Esophagus squamous epithelium (tissue), 5 donors: ENCODE results near the gene TAF1L. TPM values are rescaled to one million over a fixed set of nuclear protein-coding genes. Genes with fewer than 3 reads are reported as not detected.
"Not testable (repeated sequence)": the region's sequence is repeated elsewhere in the genome, so short reads cannot be mapped to it uniquely, and the experiment has no call there.

ENCODE experiments used
- DNase-seq: peaks from one replicate; lab custom pipeline; 2025; lab: John Stamatoyannopoulos, UW
- H3K27ac ChIP-seq, 4 donors: fragments of 200-600 bp; sonication (generic); one replicate each; pipeline ENCODE4 v1.5.1; 2016 to 2019; ENCODE audit warnings: mild to moderate bottlenecking in 1 of 4
- H3K27me3 ChIP-seq, 4 donors: fragments of 200-600 bp; sonication (generic); 1 replicate in 3 of 4; 2 replicates in 1 of 4; pipeline versions ENCODE4 v1.5.1 to v1.6.0; 2017 to 2021; ENCODE audit warnings: antibody characterized with exemption in 1 of 4
- H3K36me3 ChIP-seq, 3 donors: fragments of 200-600 bp; sonication (generic); one replicate each; pipeline ENCODE4 v1.5.1; 2016 to 2019
- H3K4me1 ChIP-seq, 3 donors: fragments of 200-600 bp; sonication (generic); one replicate each; pipeline ENCODE4 v1.5.1; 2017 to 2019
- H3K4me3 ChIP-seq, 4 donors: fragments of 200-600 bp; sonication (generic); 1 replicate in 3 of 4; 2 replicates in 1 of 4; pipeline ENCODE4 v1.5.1; 2016 to 2019; ENCODE audit warnings: mild to moderate bottlenecking in 2 of 4, moderate library complexity in 1 of 4
- H3K9me3 ChIP-seq, 3 donors: fragments of 200-600 bp; sonication (generic); one replicate each; pipeline ENCODE4 v1.5.1; 2016 to 2019
- POLR2A ChIP-seq, 4 donors: fragments of 450-650 bp; IDR thresholded peaks; one replicate each; pipeline ENCODE4 v1.6.1; 2017; ENCODE audit warnings: antibody characterized with exemption in 4 of 4, mild to moderate bottlenecking in 4 of 4, moderate library complexity in 3 of 4
- WGBS, 2 donors: methylation state at CpG; one replicate each; pipeline ENCODE4 v1.1.5; 2018; 5-methylcytosine and 5-hydroxymethylcytosine counted together
- intact Hi-C: fragments of 100-400 bp; cut with DNase I; formaldehyde crosslinking; loops from one replicate; pipeline ENCODE4 v1.15.0; 2022
- total RNA-seq, 4 donors: library from RNA; depleted of rRNA; stranded (reverse); fragments of >200 nt; gene quantifications; one replicate each; pipeline ENCODE4 v1.1.0, GENCODE V29; 2016
- TF ChIP-seq, protein P1 (sequence below), 6 experiments: fragments of 450-650 bp in 4 of 6; fragments of 200-600 bp in 2 of 6; sonication (generic) in 2 of 6; IDR thresholded peaks; one replicate each; pipeline ENCODE4 v1.5.1; 2016 to 2019; ENCODE audit warnings: antibody characterized with exemption in 6 of 6, mild to moderate bottlenecking in 4 of 6, moderate library complexity in 4 of 6
- donor health status: DM: yes; HTN: yes; CAD: no.

The TAF1L gene
- total RNA-seq, 4 donors from 2014 or later: not detected

GRCh38 chr9:32665101-32665500 lies 29.6 kb upstream of the TAF1L start:
- Histone ChIP-seq H3K9me3 (no peaks in the 10 kb centered on the region), H3K27me3 (no peaks in the 10 kb centered on the region), H3K27ac (no peak overlapping the region), H3K36me3 (no peaks in the 10 kb centered on the region), H3K4me1 (no peaks in the 10 kb centered on the region), H3K4me3 (no peak overlapping the region)
- 48 to 69% methylated on average over 2 to 3 of the region's 3 CpGs for WGBS, 2 donors
- TF ChIP-seq, protein P1, sequence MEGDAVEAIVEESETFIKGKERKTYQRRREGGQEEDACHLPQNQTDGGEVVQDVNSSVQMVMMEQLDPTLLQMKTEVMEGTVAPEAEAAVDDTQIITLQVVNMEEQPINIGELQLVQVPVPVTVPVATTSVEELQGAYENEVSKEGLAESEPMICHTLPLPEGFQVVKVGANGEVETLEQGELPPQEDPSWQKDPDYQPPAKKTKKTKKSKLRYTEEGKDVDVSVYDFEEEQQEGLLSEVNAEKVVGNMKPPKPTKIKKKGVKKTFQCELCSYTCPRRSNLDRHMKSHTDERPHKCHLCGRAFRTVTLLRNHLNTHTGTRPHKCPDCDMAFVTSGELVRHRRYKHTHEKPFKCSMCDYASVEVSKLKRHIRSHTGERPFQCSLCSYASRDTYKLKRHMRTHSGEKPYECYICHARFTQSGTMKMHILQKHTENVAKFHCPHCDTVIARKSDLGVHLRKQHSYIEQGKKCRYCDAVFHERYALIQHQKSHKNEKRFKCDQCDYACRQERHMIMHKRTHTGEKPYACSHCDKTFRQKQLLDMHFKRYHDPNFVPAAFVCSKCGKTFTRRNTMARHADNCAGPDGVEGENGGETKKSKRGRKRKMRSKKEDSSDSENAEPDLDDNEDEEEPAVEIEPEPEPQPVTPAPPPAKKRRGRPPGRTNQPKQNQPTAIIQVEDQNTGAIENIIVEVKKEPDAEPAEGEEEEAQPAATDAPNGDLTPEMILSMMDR (IDR thresholded peaks at IDR 0.05): no peak
- TF ChIP-seq POLR2A (IDR thresholded peaks at IDR 0.05): no peak
- intact Hi-C loops: no loop called here
- DNase-seq: no peak

- H3K27me3 ChIP-seq: no peaks in the 10 kb centered on the region
- intact Hi-C loops: no loop called here
- no peaks in the 10 kb centered on the region for H3K4me1 ChIP-seq
- H3K9me3 ChIP-seq: no peaks in the 10 kb centered on the region
- H3K4me3 ChIP-seq: no peak overlapping the region
- WGBS, 2 donors: 35 to 55% methylated on average over 3 of the region's 3 CpGs
- no peaks in the 10 kb centered on the region for H3K36me3 ChIP-seq
- TF ChIP-seq, protein P1 (IDR thresholded peaks at IDR 0.05): no peak
- TF ChIP-seq POLR2A (IDR thresholded peaks at IDR 0.05): no peak
- H3K27ac ChIP-seq: no peak overlapping the region
- no peak for DNase-seq
Observed at GRCh38 chr9:32663741-32664140, 28.3 kb upstream of the TAF1L start.

DNA sequence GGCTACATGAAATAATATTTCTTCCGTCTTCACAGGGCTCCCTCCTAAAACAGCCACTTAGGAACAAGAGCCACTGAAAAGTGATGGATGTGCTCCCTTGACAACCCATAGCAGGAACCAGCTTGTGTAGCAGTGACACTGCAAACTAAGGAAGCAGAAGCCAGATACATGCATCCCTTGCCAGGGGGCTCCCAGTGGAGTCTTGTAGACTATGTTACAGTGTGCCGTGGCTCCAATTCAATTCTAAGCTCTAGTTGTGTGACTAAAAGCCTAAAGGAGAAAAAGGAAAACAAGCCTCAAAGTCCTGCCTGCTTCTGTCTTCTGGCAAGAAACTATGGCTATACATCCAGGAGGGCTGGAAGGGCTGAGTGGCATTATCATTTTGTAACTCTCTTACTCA lies 12.2 kb upstream of the TAF1L start:
- Histone ChIP-seq H3K4me3 (no peak overlapping the region), H3K27me3 (no peaks in the 10 kb centered on the region), H3K4me1 (no peaks in the 10 kb centered on the region), H3K9me3 (no peaks in the 10 kb centered on the region), H3K36me3 (no peaks in the 10 kb centered on the region), H3K27ac (no peak overlapping the region)
- DNase-seq: no peak
- TF ChIP-seq, protein P1 (IDR thresholded peaks at IDR 0.05): no peak
- no peak for TF ChIP-seq POLR2A (IDR thresholded peaks at IDR 0.05)
- intact Hi-C loops: no loop called here
- WGBS, 2 donors: 79 to 82% methylated on average over 1 to 2 of the region's 2 CpGs

DNA sequence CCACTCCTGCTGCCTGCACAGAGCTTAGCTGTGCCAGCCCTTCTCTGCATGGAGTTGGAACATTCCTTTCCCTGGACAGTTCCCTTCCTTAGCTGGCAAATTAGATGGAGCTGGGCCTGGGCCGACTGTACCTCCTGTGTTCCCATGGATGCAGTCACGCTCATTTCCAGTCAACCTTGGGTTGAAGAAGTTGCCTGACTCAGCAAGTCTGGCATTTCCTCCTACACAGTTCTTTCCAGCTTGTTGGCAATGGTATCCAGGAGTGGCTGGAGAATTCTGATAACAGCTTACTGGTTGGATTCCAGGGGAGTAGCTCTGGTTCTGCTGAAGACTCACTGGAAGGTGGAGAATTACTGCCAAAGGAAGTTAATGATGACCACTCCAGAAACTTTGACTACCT lies 9.2 kb upstream of the TAF1L start:
- no peaks in the 10 kb centered on the region for H3K36me3 ChIP-seq
- WGBS, 2 donors: 17 to 48% methylated on average over 1 to 2 of the region's 2 CpGs
- no peak for DNase-seq
- H3K27ac ChIP-seq: no peak overlapping the region
- intact Hi-C loops: no loop called here
- H3K27me3 ChIP-seq: no peaks in the 10 kb centered on the region
- no peak for TF ChIP-seq POLR2A (IDR thresholded peaks at IDR 0.05)
- TF ChIP-seq, protein P1 (IDR thresholded peaks at IDR 0.05): no peak
- no peak overlapping the region for H3K4me3 ChIP-seq
- no peaks in the 10 kb centered on the region for H3K4me1 ChIP-seq
- no peaks in the 10 kb centered on the region for H3K9me3 ChIP-seq

- H3K4me1 ChIP-seq, H3K36me3 ChIP-seq, H3K9me3 ChIP-seq, DNase-seq, H3K27me3 ChIP-seq, H3K4me3 ChIP-seq, H3K27ac ChIP-seq, intact Hi-C loops: not testable (repeated sequence)
- WGBS, 2 donors: 75 to 81% methylated on average over 5 of the region's 5 CpGs
Observed at GRCh38 chr9:32633151-32633550, 2.3 kb downstream of the TAF1L start.

DNA sequence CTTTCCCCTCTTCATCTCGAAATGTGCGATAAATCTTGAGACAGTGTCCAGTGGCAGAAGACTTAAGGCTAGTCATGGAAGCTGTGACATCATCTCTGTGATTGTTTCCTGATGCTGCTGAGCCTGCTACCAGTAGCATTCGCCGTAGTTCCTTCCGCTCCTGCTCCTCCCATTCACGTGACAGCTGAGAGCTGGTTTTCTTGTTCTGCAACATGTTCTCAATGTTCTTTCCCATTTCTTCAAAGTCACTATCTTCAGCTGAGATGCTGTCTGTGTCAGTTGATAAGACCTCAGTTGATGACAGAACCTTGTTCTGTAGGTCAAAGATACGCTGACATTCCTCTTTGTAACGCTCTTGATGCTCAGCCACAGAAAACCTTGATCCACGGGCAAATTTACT lies 3.5 kb downstream of the TAF1L start:
- no peak for DNase-seq
- no peak overlapping the region for H3K4me3 ChIP-seq
- H3K27ac ChIP-seq: no peak overlapping the region
- WGBS, 2 donors: 76 to 84% methylated on average over 9 of the region's 9 CpGs
- TF ChIP-seq, protein P1 (IDR thresholded peaks at IDR 0.05): no peak
- TF ChIP-seq POLR2A (IDR thresholded peaks at IDR 0.05): no peak
- H3K27me3 ChIP-seq: no peaks in the 10 kb centered on the region
- H3K9me3 ChIP-seq: no peaks in the 10 kb centered on the region
- intact Hi-C loops: no loop called here
- no peaks in the 10 kb centered on the region for H3K36me3 ChIP-seq
- H3K4me1 ChIP-seq: peaks cover 0 to 8% (median 0%) of the 10 kb centered on the region in 3 donors
